DMS 273 treated with DMSO at 0.1 percent for 48 hours (cell line): ENCODE results near the gene MFSD2B.

Experiments used
- DNase-seq: peaks from one replicate; lab custom pipeline; 2025; lab: John Stamatoyannopoulos, UW

Gene MFSD2B

DNA sequence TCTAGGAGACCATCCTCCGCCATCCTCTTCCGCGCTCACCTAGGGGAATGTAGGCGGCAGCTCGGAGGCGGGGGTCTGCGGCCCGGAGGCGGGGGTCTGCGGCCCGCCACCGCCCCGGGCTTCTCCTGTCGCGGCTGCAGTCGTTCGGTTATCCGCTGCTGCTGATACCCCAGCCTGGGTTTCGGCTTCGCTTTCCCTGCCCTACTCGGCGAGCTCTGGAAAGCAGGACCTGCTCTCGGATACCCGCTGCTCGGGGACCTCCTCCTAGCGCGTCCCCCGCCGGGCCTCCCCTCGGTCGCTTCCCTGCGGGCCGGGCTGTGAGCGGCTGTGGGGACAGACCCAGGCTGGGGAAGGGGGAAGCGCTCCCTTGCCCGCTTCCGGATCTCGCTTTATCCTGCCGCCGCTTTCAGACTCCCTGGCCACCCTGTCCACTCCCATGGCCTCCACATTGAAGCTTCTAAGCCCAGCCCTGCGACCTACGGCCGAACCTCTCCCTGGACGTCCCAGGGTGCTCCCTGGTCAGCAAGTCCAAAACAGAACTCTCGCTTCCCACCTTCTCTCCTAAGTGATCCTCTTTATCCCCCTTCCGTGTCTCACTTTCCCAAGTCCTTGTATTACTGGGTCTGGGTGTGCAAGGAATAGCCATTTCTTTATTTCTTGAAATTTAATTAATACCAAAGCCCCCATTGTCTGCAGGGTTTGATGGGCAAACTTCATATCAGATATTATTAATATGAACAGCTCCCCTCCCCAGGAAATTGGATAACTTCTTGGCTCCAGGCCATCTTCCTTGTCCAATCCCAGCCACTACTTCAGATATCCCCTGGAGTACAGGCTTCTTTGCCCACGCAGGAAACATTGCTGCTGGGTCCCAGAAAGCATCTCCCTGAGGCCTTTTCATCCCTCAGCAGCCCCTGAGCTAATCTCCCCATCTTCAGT, 40.4 kb downstream of the MFSD2B start:
- DNase-seq, result no peak

- no peak for DNase-seq
Observed at GRCh38 chr2:24051833-24052232, 41.9 kb downstream of the MFSD2B start.

- no peak for DNase-seq
Observed at GRCh38 chr2:24052951-24053350, 43.1 kb downstream of the MFSD2B start.

DNA sequence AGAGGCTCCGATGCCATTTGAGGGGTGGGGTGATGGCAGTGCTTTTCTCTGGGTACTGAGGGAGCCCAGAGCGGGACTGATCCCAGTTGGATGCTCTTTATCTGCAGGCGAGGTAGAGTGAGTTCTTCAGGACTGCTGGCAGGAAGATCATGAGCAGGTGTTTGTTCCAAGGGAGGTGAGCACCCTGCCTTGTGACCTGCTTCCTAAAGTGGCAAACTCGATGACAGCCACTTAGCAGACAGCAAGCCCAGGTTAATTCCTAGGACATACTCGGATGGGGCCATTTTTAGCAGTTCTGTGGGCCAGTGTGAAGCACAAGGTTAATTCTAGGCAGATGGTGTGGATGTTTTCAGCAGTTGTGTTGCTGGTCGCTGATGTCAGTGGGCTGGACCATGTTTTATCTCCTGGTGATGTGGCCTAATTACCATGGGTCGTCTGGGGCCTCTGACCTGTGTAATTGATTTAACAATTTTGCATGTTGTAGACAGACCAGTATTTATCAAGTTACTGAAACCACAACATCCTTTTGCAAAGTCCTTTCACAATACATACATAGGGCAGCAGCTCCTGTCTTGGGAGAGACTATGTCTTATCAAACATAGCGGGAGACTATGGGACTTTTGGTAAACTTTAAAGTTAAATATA, 44.6 kb downstream of the MFSD2B start:
- no peak for DNase-seq

DNA sequence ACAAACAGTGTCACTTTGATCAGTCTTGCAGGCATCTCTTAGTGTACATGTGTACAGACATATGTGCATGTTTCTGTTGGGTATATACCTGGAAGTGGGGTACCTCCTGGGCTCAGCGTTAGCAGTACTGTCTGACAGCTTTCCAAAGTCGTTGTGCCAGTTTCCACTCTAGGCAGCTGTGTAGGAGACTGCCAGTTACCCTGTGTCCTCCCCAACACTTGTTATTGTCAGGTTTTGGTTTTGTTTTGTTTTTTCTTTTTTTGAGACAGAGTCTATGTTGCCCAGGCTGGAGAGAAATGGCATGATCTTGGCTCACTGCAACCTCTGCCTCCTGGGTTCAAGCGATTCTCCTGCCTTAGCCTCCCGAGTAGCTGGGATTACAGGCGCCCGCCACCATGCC, 45.9 kb downstream of the MFSD2B start:
- DNase-seq, result no peak

GRCh38 chr2:24058564-24059271, 48.8 kb downstream of the MFSD2B start:
- no peak for DNase-seq

GRCh38 chr2:24065341-24065740, 55.5 kb downstream of the MFSD2B start:
- DNase-seq, result no peak

- no peak for DNase-seq
Observed at GRCh38 chr2:24072259-24072658, 62.4 kb downstream of the MFSD2B start.

- DNase-seq, result no peak
Observed at GRCh38 chr2:24073816-24074215, 63.9 kb downstream of the MFSD2B start.

DNA sequence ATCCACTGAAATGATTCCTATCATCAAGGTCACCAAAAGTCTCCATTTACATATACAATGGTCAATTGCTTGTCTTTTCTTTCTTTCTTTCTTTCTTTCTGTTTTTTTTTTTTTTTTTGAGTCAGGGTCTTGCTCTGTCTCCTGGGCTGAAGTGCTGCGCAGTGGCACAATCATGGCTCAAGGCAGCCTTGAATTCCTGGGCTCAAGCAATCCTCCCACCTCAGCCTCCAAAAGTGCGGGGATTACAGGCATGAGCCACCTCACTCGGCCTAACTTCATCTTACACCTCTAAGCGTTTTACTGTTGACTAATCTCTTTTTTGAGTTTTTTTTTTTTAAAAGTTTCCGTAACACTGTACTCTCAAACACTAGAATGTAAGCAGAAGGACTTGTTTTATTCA, 65.4 kb downstream of the MFSD2B start:
- no peak for DNase-seq
